Fibroblast of lung (primary cell): ENCODE data around the gene C2orf49.

ENCODE experiments used
- EZH2 ChIP-seq: IDR thresholded peaks from 2 replicates; pipeline ENCODE4 v1.5.1; 2012; ENCODE audit warnings: low read length, control low read depth, mild to moderate bottlenecking; ENCODE audit errors: missing control alignments
- TF ChIP-seq, protein P1 (sequence below), 2 donors: IDR thresholded peaks in 1 of 2; conservative IDR thresholded peaks in 1 of 2; 1 replicate in 1 of 2; 2 replicates in 1 of 2; pipeline ENCODE4 v1.5.1; 2011 to 2012; ENCODE audit warnings: low read length in 2 of 2, control low read depth in 1 of 2, inconsistent platforms in 1 of 2, low read depth in 1 of 2, mild to moderate bottlenecking in 1 of 2

DNA sequence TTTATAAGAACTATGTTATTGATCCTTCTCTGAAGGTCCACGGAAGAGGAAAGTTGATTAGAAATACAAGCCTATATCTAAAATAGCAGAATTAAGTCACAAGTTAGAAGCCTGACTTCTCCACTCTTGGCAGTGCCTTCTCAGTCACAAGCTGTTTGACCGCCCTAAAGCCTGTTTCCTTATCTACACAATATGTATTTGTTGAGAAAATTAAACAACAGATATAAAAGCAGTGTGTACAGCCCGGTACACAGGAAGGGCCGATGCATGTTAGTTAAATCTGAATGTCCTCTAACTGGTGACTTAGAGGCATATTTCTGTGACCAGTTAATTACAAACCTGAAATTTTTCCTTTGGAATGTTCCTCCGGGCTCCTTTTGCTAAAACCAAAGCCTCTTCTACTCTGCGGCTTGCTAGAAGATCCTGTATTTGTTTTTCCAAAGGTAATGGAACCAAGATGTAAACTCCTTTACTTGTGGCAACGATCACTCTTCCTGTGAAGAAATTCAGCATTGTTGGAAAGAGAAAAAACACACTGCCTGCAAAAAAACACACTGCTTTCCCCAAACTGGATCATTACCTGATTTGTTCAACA is 41.2 kb upstream of the C2orf49 start:
- TF ChIP-seq, protein P1, sequence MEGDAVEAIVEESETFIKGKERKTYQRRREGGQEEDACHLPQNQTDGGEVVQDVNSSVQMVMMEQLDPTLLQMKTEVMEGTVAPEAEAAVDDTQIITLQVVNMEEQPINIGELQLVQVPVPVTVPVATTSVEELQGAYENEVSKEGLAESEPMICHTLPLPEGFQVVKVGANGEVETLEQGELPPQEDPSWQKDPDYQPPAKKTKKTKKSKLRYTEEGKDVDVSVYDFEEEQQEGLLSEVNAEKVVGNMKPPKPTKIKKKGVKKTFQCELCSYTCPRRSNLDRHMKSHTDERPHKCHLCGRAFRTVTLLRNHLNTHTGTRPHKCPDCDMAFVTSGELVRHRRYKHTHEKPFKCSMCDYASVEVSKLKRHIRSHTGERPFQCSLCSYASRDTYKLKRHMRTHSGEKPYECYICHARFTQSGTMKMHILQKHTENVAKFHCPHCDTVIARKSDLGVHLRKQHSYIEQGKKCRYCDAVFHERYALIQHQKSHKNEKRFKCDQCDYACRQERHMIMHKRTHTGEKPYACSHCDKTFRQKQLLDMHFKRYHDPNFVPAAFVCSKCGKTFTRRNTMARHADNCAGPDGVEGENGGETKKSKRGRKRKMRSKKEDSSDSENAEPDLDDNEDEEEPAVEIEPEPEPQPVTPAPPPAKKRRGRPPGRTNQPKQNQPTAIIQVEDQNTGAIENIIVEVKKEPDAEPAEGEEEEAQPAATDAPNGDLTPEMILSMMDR (conservative IDR thresholded peaks at IDR 0.05 in 1 of 2, IDR thresholded peaks at IDR 0.05 in 1 of 2; ENCODE audit: low read depth in 1 of 2, low read length in 2 of 2) = no peak
- TF ChIP-seq EZH2 = no peak
